Coronary artery (tissue), 2 donors: Measurements from ENCODE around the gene BTF3.
"Not testable (repeated sequence)": the region's sequence is repeated elsewhere in the genome, so short reads cannot be mapped to it uniquely, and the experiment has no call there.

Source experiments
- DNase-seq: peaks from one replicate; pipeline ENCODE4 v3.0.0-alpha.2; 2017; ENCODE audit warnings: low spot score
- H3K27ac ChIP-seq, 2 donors: fragments of 200-600 bp; sonication (generic); one replicate each; pipeline ENCODE4 v1.5.1; 2016 to 2019
- H3K4me3 ChIP-seq: fragments of 200-600 bp; sonication (generic); 2 replicates; pipeline ENCODE4 v1.5.1; 2016; ENCODE audit warnings: mild to moderate bottlenecking, moderate library complexity
- TF ChIP-seq, protein P1 (sequence below): fragments of 200-600 bp; sonication (generic); IDR thresholded peaks from one replicate; pipeline ENCODE4 v1.5.1; 2019; ENCODE audit warnings: antibody characterized with exemption

The BTF3 gene

GRCh38 chr5:73454379-73455036 lies 43.7 kb upstream of the BTF3 start:
- no peak overlapping the region for H3K4me3 ChIP-seq
- TF ChIP-seq, protein P1, sequence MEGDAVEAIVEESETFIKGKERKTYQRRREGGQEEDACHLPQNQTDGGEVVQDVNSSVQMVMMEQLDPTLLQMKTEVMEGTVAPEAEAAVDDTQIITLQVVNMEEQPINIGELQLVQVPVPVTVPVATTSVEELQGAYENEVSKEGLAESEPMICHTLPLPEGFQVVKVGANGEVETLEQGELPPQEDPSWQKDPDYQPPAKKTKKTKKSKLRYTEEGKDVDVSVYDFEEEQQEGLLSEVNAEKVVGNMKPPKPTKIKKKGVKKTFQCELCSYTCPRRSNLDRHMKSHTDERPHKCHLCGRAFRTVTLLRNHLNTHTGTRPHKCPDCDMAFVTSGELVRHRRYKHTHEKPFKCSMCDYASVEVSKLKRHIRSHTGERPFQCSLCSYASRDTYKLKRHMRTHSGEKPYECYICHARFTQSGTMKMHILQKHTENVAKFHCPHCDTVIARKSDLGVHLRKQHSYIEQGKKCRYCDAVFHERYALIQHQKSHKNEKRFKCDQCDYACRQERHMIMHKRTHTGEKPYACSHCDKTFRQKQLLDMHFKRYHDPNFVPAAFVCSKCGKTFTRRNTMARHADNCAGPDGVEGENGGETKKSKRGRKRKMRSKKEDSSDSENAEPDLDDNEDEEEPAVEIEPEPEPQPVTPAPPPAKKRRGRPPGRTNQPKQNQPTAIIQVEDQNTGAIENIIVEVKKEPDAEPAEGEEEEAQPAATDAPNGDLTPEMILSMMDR, result peak; percentile 56
- H3K27ac ChIP-seq, result no peak overlapping the region
- DNase-seq, result no peak

DNA sequence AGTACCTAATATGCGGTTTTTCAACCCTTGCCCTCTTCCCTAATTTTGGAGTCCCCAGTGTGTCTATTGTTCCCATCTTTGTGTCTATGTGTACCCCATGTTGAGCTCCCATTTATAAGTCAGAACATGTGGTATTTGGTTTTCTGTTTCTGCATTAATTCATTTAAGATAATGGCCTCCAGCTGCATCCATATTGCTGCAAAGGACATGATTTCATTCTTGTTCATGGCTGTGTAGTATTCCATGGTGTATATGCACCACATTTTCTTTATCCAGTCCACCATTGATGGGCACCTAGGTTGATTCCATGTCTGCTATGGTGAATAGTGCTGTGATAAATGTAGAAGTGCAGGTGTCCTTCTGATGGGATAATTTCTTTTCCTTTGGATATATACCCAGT lies 41.8 kb upstream of the BTF3 start:
- not testable (repeated sequence) for H3K27ac ChIP-seq, DNase-seq, H3K4me3 ChIP-seq

DNA sequence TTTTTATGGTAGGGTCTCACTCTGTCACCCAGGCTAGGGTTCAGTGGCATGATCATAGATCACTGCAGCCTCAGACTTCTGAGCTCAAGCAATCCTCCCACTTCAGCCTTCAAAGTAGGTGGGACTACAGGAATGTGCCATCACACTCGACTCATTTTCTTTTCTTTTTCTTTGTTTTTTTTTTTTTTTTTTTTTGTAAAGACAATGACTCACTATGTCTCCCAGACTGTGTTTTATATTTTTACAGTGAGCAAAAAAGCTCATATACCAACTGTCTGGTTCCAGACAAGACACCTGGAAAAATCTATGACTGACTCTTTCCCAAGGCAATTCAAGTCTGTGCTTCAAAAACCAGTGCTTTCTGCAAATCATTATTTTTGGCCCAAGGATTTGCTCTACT lies 38.9 kb upstream of the BTF3 start:
- Histone ChIP-seq H3K4me3 (no peak overlapping the region), H3K27ac (no peak overlapping the region)
- no peak for DNase-seq
- TF ChIP-seq, protein P1, result no peak

DNA sequence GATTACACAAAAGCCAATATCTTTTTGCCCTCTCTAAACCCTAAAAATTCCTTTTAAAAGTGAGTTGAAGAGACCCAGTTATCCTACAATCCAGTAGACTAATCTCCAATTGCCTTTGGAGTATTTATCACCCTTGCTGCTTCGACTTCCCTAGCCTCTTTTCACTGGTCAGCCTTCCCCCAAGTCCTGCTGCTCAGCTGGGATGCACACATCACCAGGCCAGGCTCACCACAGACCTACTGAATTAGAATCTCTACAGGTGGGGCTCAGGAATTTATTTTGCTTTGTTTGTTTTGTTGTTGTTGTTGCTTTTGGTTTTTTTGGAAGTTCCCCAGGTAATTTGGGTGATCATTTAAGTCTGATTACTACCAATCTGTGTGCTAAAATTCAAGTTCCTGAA lies 38.1 kb upstream of the BTF3 start:
- TF ChIP-seq, protein P1, result no peak
- Histone ChIP-seq H3K27ac (no peak overlapping the region), H3K4me3 (no peak overlapping the region)
- peak; percentile 9 for DNase-seq

DNA sequence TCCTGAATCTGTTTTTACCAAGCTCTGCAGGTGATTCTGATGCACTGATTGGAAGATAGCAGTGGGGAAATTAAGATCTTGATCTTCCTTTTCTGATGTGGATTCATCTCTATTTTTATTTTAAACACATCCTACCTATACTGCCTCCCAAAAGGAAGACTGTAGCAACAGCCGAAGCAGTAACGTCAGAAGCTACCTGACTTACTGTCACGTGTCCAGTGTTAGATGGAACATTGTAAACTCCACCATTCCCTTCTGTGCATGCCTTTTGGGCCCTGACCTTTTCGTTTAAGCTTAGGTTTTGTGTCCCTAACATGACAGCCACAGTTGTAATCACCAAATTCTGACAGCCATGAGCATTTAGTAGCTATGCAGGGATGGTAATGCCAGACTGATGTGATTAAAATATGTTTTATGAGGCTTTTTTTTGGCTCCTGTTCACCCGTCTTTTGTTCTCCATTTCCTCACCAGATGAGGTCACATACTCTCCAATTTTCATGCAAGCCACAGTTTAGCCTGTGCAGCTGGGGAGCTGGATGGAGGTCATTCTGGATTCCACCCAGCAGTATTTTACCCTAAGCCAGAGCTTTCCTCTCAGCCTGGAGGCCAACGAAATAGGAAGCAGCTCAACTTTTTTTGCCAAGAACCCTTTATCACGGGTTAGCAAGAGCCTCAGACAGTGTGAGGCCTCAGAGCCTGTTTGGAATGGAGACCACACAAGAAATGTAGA lies 34.1 kb upstream of the BTF3 start:
- TF ChIP-seq, protein P1, result no peak
- H3K4me3 ChIP-seq, result no peak overlapping the region
- no peak for DNase-seq
- H3K27ac ChIP-seq, result no peak overlapping the region

DNA sequence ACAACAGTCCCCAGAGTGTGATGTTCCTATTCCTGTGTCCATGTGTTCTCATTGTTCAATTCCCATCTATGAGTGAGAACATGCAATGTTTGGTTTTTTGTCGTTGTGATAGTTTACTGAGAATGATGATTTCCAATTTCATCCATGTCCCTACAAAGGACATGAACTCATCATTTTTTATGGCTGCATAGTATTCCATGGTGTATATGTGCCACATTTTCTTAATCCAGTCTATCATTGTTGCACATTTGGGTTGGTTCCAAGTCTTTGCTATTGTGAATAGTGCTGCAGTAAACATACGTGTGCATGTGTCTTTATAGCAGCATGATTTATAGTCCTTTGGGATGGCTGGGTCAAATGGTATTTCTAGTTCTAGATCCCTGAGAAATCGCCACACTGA lies 29.6 kb upstream of the BTF3 start:
- not testable (repeated sequence) for H3K27ac ChIP-seq, H3K4me3 ChIP-seq, DNase-seq

- TF ChIP-seq, protein P1, result no peak
- Histone ChIP-seq H3K27ac (no peak overlapping the region), H3K4me3 (no peak overlapping the region)
- no peak for DNase-seq
Observed at GRCh38 chr5:73469878-73470277, 28.4 kb upstream of the BTF3 start.

- TF ChIP-seq, protein P1, result no peak
- H3K4me3 ChIP-seq, result no peak overlapping the region
- no peak for DNase-seq
- H3K27ac ChIP-seq, result no peak overlapping the region
Observed at GRCh38 chr5:73471654-73472053, 26.6 kb upstream of the BTF3 start.
